Esophagus muscularis mucosa (tissue), 4 donors: ENCODE measurements around the gene AHRR. TPM values are rescaled to one million over a fixed set of nuclear protein-coding genes. Genes with fewer than 3 reads are reported as not detected.
A peak's percentile ranks its signal among the peaks of the same experiment; 100 is the strongest.

Experiments used
- DNase-seq: peaks from one replicate; pipeline ENCODE4 v3.0.0-alpha.2; 2017; ENCODE audit errors: extremely low spot score
- H3K27ac ChIP-seq, 4 donors: fragments of 200-600 bp; sonication (generic); replicated peaks in 1 of 4; 1 replicate in 3 of 4; 2 replicates in 1 of 4; pipeline ENCODE4 v1.5.1; 2016 to 2019; ENCODE audit warnings: mild to moderate bottlenecking in 1 of 4
- H3K27me3 ChIP-seq, 4 donors: fragments of 200-600 bp; sonication (generic); one replicate each; pipeline versions ENCODE4 v1.5.1 to v1.6.0; 2016 to 2019
- H3K36me3 ChIP-seq, 4 donors: fragments of 200-600 bp; sonication (generic); one replicate each; pipeline ENCODE4 v1.5.1; 2016 to 2019
- H3K4me1 ChIP-seq, 4 donors: fragments of 200-600 bp; sonication (generic); one replicate each; pipeline ENCODE4 v1.5.1; 2016 to 2019
- H3K4me3 ChIP-seq, 4 donors: fragments of 200-600 bp; sonication (generic); 1 replicate in 2 of 4; 2 replicates in 2 of 4; pipeline ENCODE4 v1.5.1; 2016 to 2019; ENCODE audit warnings: mild to moderate bottlenecking in 4 of 4, moderate library complexity in 1 of 4
- H3K9me3 ChIP-seq, 4 donors: fragments of 200-600 bp; sonication (generic); 1 replicate in 3 of 4; 2 replicates in 1 of 4; pipeline ENCODE4 v1.5.1; 2016 to 2019
- CTCF ChIP-seq, 3 experiments: fragments of 200-600 bp in 2 of 3; fragments of 450-650 bp in 1 of 3; sonication (generic) in 2 of 3; IDR thresholded peaks; one replicate each; pipeline ENCODE4 v1.5.1; 2017 to 2019; ENCODE audit warnings: antibody characterized with exemption in 3 of 3, mild to moderate bottlenecking in 2 of 3, moderate library complexity in 1 of 3
- EP300 ChIP-seq: sonication (generic); formaldehyde crosslinking; IDR thresholded peaks from one replicate; pipeline ENCODE4 v1.6.1; 2017; ENCODE audit warnings: antibody characterized with exemption
- POLR2A ChIP-seq: fragments of 450-650 bp; IDR thresholded peaks from one replicate; pipeline ENCODE4 v1.6.1; 2017; ENCODE audit warnings: antibody characterized with exemption, moderate library complexity, mild to moderate bottlenecking, low read depth
- POLR2AphosphoS5 ChIP-seq, 2 donors: sonication (generic); formaldehyde crosslinking; IDR thresholded peaks; one replicate each; pipeline ENCODE4 v1.6.1; 2017; ENCODE audit warnings: antibody characterized with exemption in 2 of 2
- WGBS: methylation state at CpG from one replicate; pipeline ENCODE4 v1.1.5; 2018; 5-methylcytosine and 5-hydroxymethylcytosine counted together
- intact Hi-C: fragments of 100-400 bp; cut with DNase I; formaldehyde crosslinking; loops from one replicate; pipeline ENCODE4 v1.15.1; 2023
- total RNA-seq, 4 donors: library from RNA; depleted of rRNA; stranded (reverse); fragments of >200 nt; gene quantifications; one replicate each; pipeline versions ENCODE4 v1.1.0 to v1.2.1, GENCODE V29; 2016

AHRR gene
- total RNA-seq, 4 donors from 2014 or later = 0.33 to 5.5 (median 0.86) TPM

- DNase-seq = no peak
- Histone ChIP-seq H3K27me3 (no peaks in the 10 kb centered on the region), H3K4me3 (no peak overlapping the region), H3K27ac (no peak overlapping the region), H3K4me1 (no peaks in the 10 kb centered on the region), H3K9me3 (peaks cover 0 to 24% (median 5%) of the 10 kb centered on the region in 4 donors), H3K36me3 (no peaks in the 10 kb centered on the region)
- intact Hi-C loops = no loop called here
- 83% methylated on average over 4 of the region's 4 CpGs for WGBS
- TF ChIP-seq EP300 (no peak), POLR2AphosphoS5 (IDR thresholded peaks at IDR 0.05) (no peak), POLR2A (no peak), CTCF (IDR thresholded peaks at IDR 0.05) (no peak)
Measured at GRCh38 chr5:362189-362588, 40.7 kb downstream of the AHRR start.

DNA sequence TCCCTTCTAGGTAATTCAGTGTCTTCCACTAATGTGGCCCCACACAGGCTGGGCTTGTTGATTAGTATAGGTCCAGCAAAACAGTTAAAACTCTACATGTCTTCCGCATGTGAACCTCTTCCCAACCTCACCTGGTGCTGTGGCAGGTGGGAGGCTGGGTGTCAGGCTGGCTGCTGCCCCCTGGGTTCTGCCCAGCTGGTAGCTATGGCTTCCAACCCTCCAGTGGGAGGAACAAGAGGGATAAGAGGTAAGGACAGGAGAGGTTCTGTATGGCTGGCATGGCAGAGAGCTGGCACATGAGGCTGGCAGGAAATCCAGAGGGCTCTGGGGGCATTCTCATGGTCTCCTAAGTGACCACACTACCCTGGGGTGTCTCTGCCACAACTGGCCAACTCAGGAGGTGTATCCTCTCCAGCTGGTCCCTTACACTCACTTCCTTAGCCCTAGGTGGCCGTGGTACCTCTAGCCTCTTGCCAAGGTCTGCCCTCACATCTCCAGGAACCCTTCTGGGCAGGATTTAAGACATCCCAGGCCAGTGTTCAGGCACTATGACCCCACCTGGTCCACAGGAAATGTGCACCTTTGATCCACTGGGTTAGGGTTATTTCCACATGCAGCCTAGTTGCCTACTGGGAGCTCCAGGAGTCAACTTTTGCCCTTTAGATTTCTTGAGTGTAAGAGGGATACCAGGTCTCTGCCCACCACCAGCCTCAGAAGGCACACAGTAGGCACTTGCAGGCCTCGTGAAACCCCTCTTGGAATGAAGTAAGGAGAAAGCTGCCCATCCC is 41.7 kb downstream of the AHRR start:
- H3K36me3 ChIP-seq = no peaks in the 10 kb centered on the region
- H3K4me1 ChIP-seq = no peaks in the 10 kb centered on the region
- no peaks in the 10 kb centered on the region for H3K27me3 ChIP-seq
- DNase-seq = no peak
- TF ChIP-seq EP300 (no peak), CTCF (IDR thresholded peaks at IDR 0.05) (no peak), POLR2A (no peak), POLR2AphosphoS5 (IDR thresholded peaks at IDR 0.05) (no peak)
- H3K4me3 ChIP-seq = no peak overlapping the region
- WGBS = 86% methylated on average over 3 of the region's 3 CpGs
- peaks cover 0 to 24% (median 5%) of the 10 kb centered on the region in 4 donors for H3K9me3 ChIP-seq
- intact Hi-C loops = no loop called here
- no peak overlapping the region for H3K27ac ChIP-seq

DNA sequence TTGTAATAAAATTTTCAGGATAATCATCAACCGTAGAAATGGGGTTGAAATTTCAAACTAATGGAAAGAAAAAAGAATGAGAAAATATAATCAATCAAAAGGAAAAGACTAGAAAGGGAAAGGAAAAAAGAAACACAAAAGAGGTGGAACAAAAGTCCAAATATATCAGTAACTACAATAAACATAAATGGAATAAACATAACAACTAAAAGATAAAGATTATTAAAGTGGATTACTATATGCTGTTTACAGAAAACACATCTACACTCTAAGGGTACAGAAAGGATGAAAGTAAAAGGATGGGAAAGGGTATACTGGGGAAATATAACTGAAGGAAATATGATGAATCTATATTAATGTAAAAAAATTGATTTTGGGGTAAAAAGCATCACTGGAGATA is 43.0 kb downstream of the AHRR start:
- DNase-seq = no peak
- Histone ChIP-seq H3K27ac (no peak overlapping the region), H3K27me3 (no peaks in the 10 kb centered on the region), H3K36me3 (no peaks in the 10 kb centered on the region), H3K9me3 (peaks cover 0 to 24% (median 5%) of the 10 kb centered on the region in 4 donors), H3K4me3 (no peak overlapping the region), H3K4me1 (peaks cover 0 to 5% (median 0%) of the 10 kb centered on the region in 4 donors)
- TF ChIP-seq EP300 (no peak), POLR2A (no peak), POLR2AphosphoS5 (IDR thresholded peaks at IDR 0.05) (no peak), CTCF (IDR thresholded peaks at IDR 0.05) (no peak)
- intact Hi-C loops = no loop called here
- 98% methylated on average over 1 of the region's 1 CpG for whole genome bisulfite sequencing

DNA sequence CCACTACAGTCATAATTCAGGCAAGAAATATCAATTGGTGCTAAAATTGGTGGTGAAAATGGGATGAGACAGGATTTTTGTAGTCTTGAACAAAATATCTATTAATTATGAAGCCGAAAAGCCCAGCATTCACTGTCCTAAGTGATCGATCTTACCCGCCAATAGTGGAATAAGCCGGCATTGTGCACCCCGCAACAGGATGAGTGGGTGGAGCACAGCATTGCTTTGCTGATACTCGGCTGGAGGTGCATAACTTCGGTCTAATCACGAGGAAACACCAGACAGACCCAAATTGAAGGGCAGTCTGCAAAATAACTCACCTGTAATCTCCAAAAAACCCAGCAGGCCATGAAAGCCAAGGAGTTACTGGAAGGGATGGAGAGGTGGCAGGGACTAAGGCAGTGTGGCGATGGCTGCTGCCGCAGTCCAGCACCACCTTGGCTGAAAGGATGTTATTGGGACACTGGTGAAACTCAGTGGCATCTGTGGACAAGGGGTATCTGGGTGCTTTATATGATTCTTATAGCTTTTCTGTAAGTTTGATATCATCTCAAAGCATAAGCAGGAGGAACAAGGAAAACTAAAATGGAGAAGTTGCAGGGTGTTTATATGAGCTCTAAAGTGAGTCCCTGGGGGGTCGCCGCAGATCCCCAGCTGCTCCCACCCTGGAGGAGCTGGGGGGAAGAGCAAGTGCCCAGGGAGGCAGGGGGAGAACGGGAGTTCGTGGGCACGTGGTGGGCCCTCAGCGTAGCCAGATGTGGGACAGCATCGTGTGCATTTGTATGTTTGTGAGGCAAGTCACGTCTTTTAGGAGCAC is 45.2 kb downstream of the AHRR start:
- H3K27ac ChIP-seq = no peak overlapping the region
- peaks cover 0 to 5% (median 0%) of the 10 kb centered on the region in 4 donors for H3K4me1 ChIP-seq
- intact Hi-C loops = no loop called here
- no peak for TF ChIP-seq POLR2A
- TF ChIP-seq EP300 = no peak
- TF ChIP-seq CTCF (IDR thresholded peaks at IDR 0.05) = no peak
- no peak for TF ChIP-seq POLR2AphosphoS5 (IDR thresholded peaks at IDR 0.05)
- 90% methylated on average over 18 of the region's 18 CpGs for WGBS
- no peaks in the 10 kb centered on the region for H3K36me3 ChIP-seq
- DNase-seq = peak; percentile 55
- H3K9me3 ChIP-seq = peaks cover 0 to 24% (median 5%) of the 10 kb centered on the region in 4 donors
- no peaks in the 10 kb centered on the region for H3K27me3 ChIP-seq
- H3K4me3 ChIP-seq = no peak overlapping the region
